Articular chondrocyte of knee joint (primary cell): ENCODE measurements around the gene CEP97. TPM values are rescaled to one million over a fixed set of nuclear protein-coding genes. Genes with fewer than 3 reads are reported as not detected.

Source experiments
- total RNA-seq: library from RNA; depleted of rRNA; stranded (reverse); fragments of >200 nt; gene quantifications from 2 replicates; pipeline ENCODE4 v1.2.3, GENCODE V29; 2012

Gene CEP97, protein sequence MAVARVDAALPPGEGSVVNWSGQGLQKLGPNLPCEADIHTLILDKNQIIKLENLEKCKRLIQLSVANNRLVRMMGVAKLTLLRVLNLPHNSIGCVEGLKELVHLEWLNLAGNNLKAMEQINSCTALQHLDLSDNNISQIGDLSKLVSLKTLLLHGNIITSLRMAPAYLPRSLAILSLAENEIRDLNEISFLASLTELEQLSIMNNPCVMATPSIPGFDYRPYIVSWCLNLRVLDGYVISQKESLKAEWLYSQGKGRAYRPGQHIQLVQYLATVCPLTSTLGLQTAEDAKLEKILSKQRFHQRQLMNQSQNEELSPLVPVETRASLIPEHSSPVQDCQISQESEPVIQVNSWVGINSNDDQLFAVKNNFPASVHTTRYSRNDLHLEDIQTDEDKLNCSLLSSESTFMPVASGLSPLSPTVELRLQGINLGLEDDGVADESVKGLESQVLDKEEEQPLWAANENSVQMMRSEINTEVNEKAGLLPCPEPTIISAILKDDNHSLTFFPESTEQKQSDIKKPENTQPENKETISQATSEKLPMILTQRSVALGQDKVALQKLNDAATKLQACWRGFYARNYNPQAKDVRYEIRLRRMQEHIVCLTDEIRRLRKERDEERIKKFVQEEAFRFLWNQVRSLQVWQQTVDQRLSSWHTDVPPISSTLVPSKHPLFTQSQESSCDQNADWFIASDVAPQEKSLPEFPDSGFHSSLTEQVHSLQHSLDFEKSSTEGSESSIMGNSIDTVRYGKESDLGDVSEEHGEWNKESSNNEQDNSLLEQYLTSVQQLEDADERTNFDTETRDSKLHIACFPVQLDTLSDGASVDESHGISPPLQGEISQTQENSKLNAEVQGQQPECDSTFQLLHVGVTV
- 15.9 and 24.2 TPM in 2 replicates for total RNA-seq

DNA sequence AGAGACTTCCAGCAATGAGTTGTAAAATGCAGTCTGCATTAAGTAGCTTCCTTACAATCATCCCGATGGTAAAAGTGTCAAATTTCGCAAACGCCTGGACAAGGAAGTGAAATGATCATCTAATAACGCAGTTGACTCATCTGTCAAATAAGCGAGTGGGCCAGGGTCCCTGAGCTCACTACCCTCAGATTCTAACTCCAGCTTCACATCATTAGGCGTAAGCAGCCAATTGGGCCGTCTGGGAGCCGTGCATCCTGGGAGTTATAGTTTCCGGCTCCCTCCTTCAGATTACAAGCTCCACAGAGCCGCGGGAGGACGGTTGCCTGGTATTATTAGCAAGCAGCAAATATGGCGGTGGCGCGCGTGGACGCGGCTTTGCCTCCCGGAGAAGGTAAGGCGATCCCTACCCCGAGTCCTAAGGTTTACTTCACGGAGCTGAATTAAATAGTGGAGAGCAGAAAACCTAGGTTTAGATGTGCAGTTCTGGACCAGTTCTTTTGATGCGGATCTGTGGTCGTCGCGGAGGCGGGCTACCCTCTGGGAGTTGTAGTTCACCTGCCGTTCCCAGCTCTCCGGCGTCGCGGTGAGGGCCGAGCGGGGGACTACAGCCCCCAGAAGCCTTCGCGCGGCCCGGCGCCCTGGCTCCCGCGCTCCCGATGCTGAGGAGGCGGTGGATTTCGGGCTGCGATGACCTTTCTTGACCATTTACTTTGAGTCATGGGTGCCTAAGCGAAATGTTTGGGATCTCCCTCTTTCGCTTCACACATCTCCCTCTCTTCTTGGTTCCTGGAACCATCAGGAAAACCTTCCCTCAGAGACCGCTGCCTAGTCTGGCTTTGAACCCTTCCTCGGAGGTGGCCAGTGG is at the start of gene CEP97:
CEP97 (plus strand) TSS at position 286 of the 865 bp plus-strand sequence; CDS start at position 349, 63 bp downstream.

DNA sequence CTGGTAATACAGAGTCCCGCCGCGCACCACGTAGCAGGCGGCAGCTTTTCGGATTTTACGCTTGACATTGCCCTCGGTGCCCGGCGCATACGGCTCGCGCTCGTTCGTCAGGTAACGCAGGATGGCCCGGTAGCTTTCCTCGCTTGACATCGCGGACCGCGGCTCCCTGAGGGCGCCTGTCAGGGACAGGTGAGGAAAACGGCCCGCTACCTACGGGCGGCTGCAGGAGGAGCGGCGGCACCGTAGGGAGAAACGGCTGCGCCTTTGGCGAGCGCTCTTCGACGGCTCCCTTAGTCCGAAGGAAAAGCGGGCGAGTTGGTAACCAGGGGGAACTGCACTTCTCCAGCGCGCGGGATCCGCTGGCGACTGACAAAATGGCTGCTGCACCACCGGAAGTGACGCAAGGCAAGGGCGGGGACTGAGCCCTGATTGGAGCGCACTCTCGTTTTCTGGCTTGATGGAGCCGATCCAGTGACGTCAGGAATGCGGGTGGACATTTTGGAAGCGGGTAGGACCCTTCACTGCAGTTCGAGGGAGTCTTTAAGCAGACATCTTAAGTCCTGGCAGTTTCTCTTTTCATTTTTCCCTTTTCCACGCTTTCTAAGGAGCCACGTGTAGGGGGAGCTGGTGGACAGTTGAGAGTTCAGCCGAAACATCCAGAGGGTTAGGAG is 47.5 kb upstream of the CEP97 start, which contains the start of gene ZBTB11:
ZBTB11 (minus strand) TSS at position 368 of the 671 bp plus-strand sequence; CDS start at position 150, 218 bp downstream.

DNA sequence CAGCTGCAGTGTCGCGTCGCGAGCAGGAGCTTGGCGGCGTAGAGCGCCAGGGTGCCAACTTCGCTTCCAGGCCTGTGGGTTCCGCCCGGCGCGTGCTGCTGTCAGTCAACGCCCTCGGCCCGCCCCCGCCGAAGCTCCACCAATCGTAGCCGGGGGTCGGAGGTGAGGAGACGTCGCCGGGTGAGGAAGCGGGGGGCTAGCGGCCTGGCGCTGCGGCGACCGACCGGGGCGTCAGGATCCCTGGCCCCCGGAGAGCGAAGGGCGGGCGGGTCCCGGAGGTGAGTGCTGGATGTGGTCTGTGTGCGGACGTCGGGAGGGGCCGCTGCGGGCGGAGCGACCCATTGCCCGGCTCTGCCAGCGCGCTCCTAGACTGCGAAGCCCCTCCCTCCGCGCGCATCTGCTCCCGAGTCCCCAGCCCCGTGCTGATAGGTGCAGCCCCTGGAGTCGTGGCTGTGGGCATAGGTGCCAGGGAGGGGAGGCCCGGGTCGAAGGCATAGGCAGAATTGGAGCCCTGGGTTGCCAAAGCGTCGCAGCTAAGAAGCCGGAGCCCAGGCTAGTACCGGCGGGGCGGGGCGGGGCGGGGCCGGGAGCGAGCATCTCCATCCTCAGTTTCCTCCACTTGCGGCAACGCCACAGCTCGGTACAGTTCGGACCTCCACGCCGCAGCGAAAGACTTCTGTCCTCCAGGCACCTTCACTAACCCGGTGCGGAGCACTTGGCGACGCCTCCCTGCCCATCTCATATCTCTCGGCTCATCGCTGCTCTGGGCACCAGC is 54.8 kb downstream of the CEP97 start, which contains the start of gene NXPE3:
NXPE3 (plus strand) TSS at position 165 of the 775 bp plus-strand sequence. CDS start 6,386 bp downstream, outside the sequence.

Other genes with a start within 250 kb of the CEP97 start
- gene SENP7, start 211.4 kb upstream of the CEP97 start, total RNA-seq = 15.4 and 19.7 TPM in 2 replicates
- gene TRMT10C, start 162.7 kb upstream of the CEP97 start, total RNA-seq = 29.9 and 32.4 TPM in 2 replicates
- 145 and 159 TPM in 2 replicates for gene PCNP, start 150.4 kb upstream of the CEP97 start, total RNA-seq
- 27.8 and 29.6 TPM in 2 replicates for gene ZBTB11, start 47.5 kb upstream of the CEP97 start, total RNA-seq
- 1,881 and 1,932 TPM in 2 replicates for gene RPL24, start 37.9 kb upstream of the CEP97 start, total RNA-seq
- 15.2 and 17.1 TPM in 2 replicates for gene NXPE3, start 54.6 kb downstream of the CEP97 start, total RNA-seq
- gene NFKBIZ, start 124.9 kb downstream of the CEP97 start, total RNA-seq = 46.9 and 127 TPM in 2 replicates